ENCODE results near the gene MICALL1.
"Not testable (repeated sequence)": the region's sequence is repeated elsewhere in the genome, so short reads cannot be mapped to it uniquely, and the experiment has no call there.

MICALL1 gene

GRCh38 chr22:37933711-37934376 is 27.7 kb downstream of the MICALL1 start:
- no peak overlapping the region for H3K4me3 ChIP-seq (ENCODE audit: low read length)
- TF ChIP-seq, protein P1, sequence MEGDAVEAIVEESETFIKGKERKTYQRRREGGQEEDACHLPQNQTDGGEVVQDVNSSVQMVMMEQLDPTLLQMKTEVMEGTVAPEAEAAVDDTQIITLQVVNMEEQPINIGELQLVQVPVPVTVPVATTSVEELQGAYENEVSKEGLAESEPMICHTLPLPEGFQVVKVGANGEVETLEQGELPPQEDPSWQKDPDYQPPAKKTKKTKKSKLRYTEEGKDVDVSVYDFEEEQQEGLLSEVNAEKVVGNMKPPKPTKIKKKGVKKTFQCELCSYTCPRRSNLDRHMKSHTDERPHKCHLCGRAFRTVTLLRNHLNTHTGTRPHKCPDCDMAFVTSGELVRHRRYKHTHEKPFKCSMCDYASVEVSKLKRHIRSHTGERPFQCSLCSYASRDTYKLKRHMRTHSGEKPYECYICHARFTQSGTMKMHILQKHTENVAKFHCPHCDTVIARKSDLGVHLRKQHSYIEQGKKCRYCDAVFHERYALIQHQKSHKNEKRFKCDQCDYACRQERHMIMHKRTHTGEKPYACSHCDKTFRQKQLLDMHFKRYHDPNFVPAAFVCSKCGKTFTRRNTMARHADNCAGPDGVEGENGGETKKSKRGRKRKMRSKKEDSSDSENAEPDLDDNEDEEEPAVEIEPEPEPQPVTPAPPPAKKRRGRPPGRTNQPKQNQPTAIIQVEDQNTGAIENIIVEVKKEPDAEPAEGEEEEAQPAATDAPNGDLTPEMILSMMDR (IDR thresholded peaks at IDR 0.05; ENCODE audit: insufficient read depth, low read depth, low read length, missing control alignments) = peak; percentile 93
- DNase-seq (ENCODE audit: low read depth) = peak; percentile 88

- no peak overlapping the region for H3K4me3 ChIP-seq (ENCODE audit: low read length)
- TF ChIP-seq, protein P1 (IDR thresholded peaks at IDR 0.05; ENCODE audit: insufficient read depth, low read depth, low read length, missing control alignments) = no peak
- DNase-seq (ENCODE audit: low read depth) = no peak
Observed at GRCh38 chr22:37940698-37941376, 34.7 kb downstream of the MICALL1 start.

- TF ChIP-seq, protein P1 (IDR thresholded peaks at IDR 0.05; ENCODE audit: insufficient read depth, low read depth, low read length, missing control alignments) = no peak
- H3K4me3 ChIP-seq (ENCODE audit: low read length) = no peak overlapping the region
- no peak for DNase-seq (ENCODE audit: low read depth)
Observed at GRCh38 chr22:37942133-37942532, 36.0 kb downstream of the MICALL1 start.

- no peak for DNase-seq (ENCODE audit: low read depth)
Observed at GRCh38 chr22:37943136-37943824, 37.2 kb downstream of the MICALL1 start.

DNA sequence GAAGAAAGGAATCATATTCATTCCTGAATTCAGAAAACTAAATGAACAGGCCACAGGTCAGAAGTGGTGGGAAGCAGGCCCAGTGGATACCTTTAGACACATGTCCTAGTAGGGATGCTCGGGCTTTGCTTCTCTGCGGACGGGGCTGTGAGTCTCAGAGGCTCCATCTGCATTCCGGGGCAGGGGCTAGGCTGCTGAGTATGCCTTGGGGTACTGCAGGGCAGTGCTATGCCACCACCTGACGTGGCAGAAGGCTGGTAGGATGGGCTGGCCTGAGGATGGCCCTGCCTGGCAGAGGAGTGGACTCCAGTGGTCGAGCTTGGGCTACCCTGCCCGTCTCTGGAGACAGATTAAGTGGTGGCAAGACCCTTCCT is 37.7 kb downstream of the MICALL1 start:
- H3K4me3 ChIP-seq (ENCODE audit: low read length) = no peak overlapping the region
- no peak for DNase-seq (ENCODE audit: low read depth)
- TF ChIP-seq, protein P1 (IDR thresholded peaks at IDR 0.05; ENCODE audit: insufficient read depth, low read depth, low read length, missing control alignments) = no peak

More at GRCh38 chr22:37943136-37943824, 37.2 kb downstream of the MICALL1 start:
- TF ChIP-seq, protein P1 (IDR thresholded peaks at IDR 0.05; ENCODE audit: insufficient read depth, low read depth, low read length, missing control alignments) = no peak
- H3K4me3 ChIP-seq (ENCODE audit: low read length) = no peak overlapping the region

DNA sequence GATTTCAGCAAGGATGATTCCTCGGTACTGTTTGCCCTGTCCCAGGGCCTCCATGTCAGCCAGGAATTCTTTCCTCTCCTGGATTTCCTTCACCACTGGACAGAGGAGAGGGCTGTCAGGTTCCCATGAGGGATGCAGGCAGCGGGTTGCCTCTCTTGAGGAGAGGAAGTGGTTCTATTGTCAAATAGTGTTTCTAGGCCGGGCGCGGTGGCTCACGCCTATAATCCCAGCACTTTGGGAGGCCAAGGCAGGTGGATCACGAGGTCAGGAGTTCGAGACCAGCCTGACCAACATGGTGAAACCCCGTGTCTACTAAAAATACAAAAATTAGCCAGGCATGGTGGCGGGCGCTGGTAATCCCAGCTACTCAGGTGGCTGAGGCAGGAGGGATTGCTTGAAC is 38.3 kb downstream of the MICALL1 start:
- H3K4me3 ChIP-seq (ENCODE audit: low read length); DNase-seq (ENCODE audit: low read depth): not testable (repeated sequence)

DNA sequence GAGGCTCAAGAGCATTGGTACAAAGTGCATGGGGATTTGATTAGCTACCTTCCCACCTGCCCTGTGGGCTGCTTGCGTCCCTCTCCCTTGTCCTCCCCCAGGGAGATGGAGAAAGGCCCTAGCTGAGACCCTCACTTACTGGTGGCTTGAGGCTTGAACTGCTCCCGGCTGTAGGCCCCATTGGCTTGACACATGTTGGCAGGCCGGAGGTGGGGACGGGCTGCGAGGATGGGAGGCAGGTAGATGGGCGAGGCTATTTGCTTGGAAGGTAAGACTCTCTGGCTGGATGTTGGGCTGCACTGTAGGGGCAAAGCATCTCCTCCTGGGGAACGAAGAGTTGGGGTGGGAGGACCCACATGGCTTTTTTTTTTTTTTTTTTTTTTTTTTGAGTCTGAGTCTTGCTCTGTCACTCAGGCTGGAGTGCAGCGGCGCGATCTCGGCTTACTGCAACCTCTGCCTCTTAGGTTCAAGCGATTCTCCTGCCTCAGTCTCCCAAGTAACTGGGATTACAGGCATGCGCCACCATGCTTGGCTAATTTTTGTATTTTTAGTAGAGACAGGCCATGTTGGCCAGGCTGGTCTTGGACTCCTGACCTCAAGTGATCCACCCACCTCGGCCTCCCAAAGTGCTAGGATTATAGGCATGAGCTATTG is 41.2 kb downstream of the MICALL1 start:
- not testable (repeated sequence) for H3K4me3 ChIP-seq (ENCODE audit: low read length); DNase-seq (ENCODE audit: low read depth)

Measured in epithelial cell of esophagus (primary cell).